HCT116 (cell line): ENCODE results near the gene RPL36A. TPM values are rescaled to one million over a fixed set of nuclear protein-coding genes. Genes with fewer than 3 reads are reported as not detected.

Source experiments
- ATAC-seq: fragments of 200-7000 bp; cut with Tn5 transposase; 2 replicates; pipeline ENCODE4 v1.9.1; 2020; ENCODE audit warnings: mild to moderate bottlenecking, moderate library complexity
- BruUV-seq: library from RNA; stranded (reverse); fragments of 400-500 nt; replicated peaks from 2 replicates; lab custom pipeline; 2021; lab: Mats Ljungman, UMichigan
- CTCF ChIA-PET: fragments of 300-600 bp; sonication (Branson Sonifier 250); formaldehyde crosslinking; loops from one replicate; lab custom pipeline; 2021; ENCODE audit warnings: antibody characterized with exemption; lab: Charles Lee
- POLR2A ChIA-PET: fragments of 300-600, 350-600 bp; sonication (Branson Sonifier 250); formaldehyde crosslinking; loops from one replicate; lab custom pipeline; 2021; ENCODE audit warnings: antibody characterized with exemption; lab: Charles Lee
- RAD21 ChIA-PET, 2 experiments: fragments of 300-600 bp; sonication (Branson Sonifier 250); formaldehyde crosslinking; loops; one replicate each; lab custom pipeline; 2023; ENCODE audit warnings: low total read pairs in 2 of 2; ENCODE audit not compliant: uncharacterized antibody in 2 of 2, unreplicated experiment in 2 of 2, low non-redundant PET in 1 of 2; lab: Charles Lee
- DNase-seq: peaks from one replicate; pipeline ENCODE4 v3.0.0-alpha.2; 2010; ENCODE audit warnings: low read depth, low spot score
- H2AFZ ChIP-seq: fragments of 200-600 bp; shearing (Covaris generic), sonication (generic); 2 replicates; pipeline ENCODE4 v1.6.1; 2017; ENCODE audit warnings: low read depth, mixed run types, mixed read lengths, antibody characterized with exemption, low read length; ENCODE audit not compliant: poor library complexity, severe bottlenecking
- H3K27ac ChIP-seq: 2 replicates; pipeline ENCODE4 v1.5.1; 2012; ENCODE audit warnings: low read depth, low read length
- H3K27me3 ChIP-seq: fragments of 200-600 bp; sonication (generic); 2 replicates; pipeline ENCODE4 v1.6.1; 2016; ENCODE audit warnings: mixed run types, low read length, mixed read lengths; ENCODE audit not compliant: insufficient read depth
- H3K36me3 ChIP-seq, 2 experiments: fragments of 200-500 bp in 1 of 2; fragments of 200-600 bp in 1 of 2; sonication (Bioruptor generic) in 1 of 2; sonication (generic) in 1 of 2; 2 replicates each; pipeline versions ENCODE4 v1.5.1 to v1.6.1; 2014 to 2016; ENCODE audit warnings: low read length in 2 of 2, inconsistent platforms in 1 of 2, mixed read lengths in 1 of 2, mixed run types in 1 of 2; ENCODE audit not compliant: insufficient read depth in 2 of 2, control insufficient read depth in 1 of 2
- H3K4me1 ChIP-seq, 2 experiments: fragments of 200-600 bp in 1 of 2; sonication (generic) in 1 of 2; 2 replicates each; pipeline versions ENCODE4 v1.5.1 to v1.6.1; 2012 to 2017; ENCODE audit warnings: low read length in 2 of 2, inconsistent platforms in 1 of 2, mild to moderate bottlenecking in 1 of 2, mixed read lengths in 1 of 2, mixed run types in 1 of 2, moderate library complexity in 1 of 2; ENCODE audit not compliant: insufficient read depth in 2 of 2, control insufficient read depth in 1 of 2
- H3K4me2 ChIP-seq: fragments of 200-600 bp; sonication (generic); 2 replicates; pipeline ENCODE4 v1.6.1; 2017; ENCODE audit warnings: mixed run types, low read length, mixed read lengths
- H3K4me3 ChIP-seq, 2 experiments: fragments of 200-600 bp in 1 of 2; sonication (generic) in 1 of 2; replicated peaks in 1 of 2; 2 replicates each; pipeline ENCODE4 v1.5.1; 2011 to 2016; ENCODE audit warnings: low read length in 2 of 2, control low read depth in 1 of 2, low read depth in 1 of 2, mild to moderate bottlenecking in 1 of 2, mixed read lengths in 1 of 2, mixed run types in 1 of 2
- H3K79me2 ChIP-seq: fragments of 200-600 bp; sonication (generic); 2 replicates; pipeline ENCODE4 v1.6.1; 2017; ENCODE audit warnings: mild to moderate bottlenecking, mixed run types, low read length, moderate library complexity, mixed read lengths; ENCODE audit not compliant: insufficient read depth
- H3K9ac ChIP-seq: fragments of 200-600 bp; sonication (generic); 2 replicates; pipeline ENCODE4 v1.6.1; 2016; ENCODE audit warnings: low read length, mixed read lengths
- H3K9me2 ChIP-seq: fragments of 200-600 bp; sonication (generic), shearing (Covaris generic); 2 replicates; pipeline ENCODE4 v1.6.1; 2017; ENCODE audit warnings: mixed run types, mild to moderate bottlenecking, moderate library complexity; ENCODE audit not compliant: insufficient read depth
- H3K9me3 ChIP-seq, 2 experiments: fragments of 200-500 bp in 1 of 2; fragments of 200-600 bp in 1 of 2; sonication (Bioruptor generic) in 1 of 2; sonication (generic) in 1 of 2; 2 replicates each; pipeline ENCODE4 v1.6.1; 2014 to 2017; ENCODE audit warnings: low read length in 2 of 2, mixed read lengths in 2 of 2, inconsistent platforms in 1 of 2, low read depth in 1 of 2, mild to moderate bottlenecking in 1 of 2, mixed run types in 1 of 2, moderate library complexity in 1 of 2; ENCODE audit not compliant: control insufficient read depth in 1 of 2, insufficient read depth in 1 of 2
- H4K20me1 ChIP-seq: fragments of 200-600 bp; sonication (generic), shearing (Covaris generic); 2 replicates; pipeline ENCODE4 v1.6.1; 2017; ENCODE audit warnings: mixed run types, mild to moderate bottlenecking, moderate library complexity; ENCODE audit not compliant: insufficient read depth
- FOSL1 ChIP-seq: IDR thresholded peaks from 2 replicates; pipeline ENCODE4 v1.6.1; 2012; ENCODE audit warnings: low read depth
- REST ChIP-seq: IDR thresholded peaks from 2 replicates; pipeline ENCODE4 v1.6.1; 2012; ENCODE audit warnings: low read depth
- SIN3A ChIP-seq: IDR thresholded peaks from 2 replicates; pipeline ENCODE4 v1.6.1; 2012; ENCODE audit warnings: low read depth
- intact Hi-C: fragments of 100-400 bp; cut with micrococcal nuclease; formaldehyde crosslinking; loops from 2 replicates; pipeline ENCODE4 v1.10.0; 2022
- total RNA-seq: library from RNA; stranded (reverse); gene quantifications from one replicate; pipeline ENCODE4 v1.2.1, GENCODE V29; 2021; ENCODE audit not compliant: unreplicated experiment
- TF ChIP-seq, protein P1 (sequence below): IDR thresholded peaks from 2 replicates; pipeline ENCODE4 v1.6.1; 2011; ENCODE audit warnings: mild to moderate bottlenecking, low read length, moderate library complexity; ENCODE audit not compliant: insufficient replicate concordance; ENCODE audit errors: extremely low read depth

Gene RPL36A
- total RNA-seq, 1 experiment from 2014 or later: 360 TPM

GRCh38 chrX:101360390-101360789 is 30.4 kb upstream of the RPL36A start:
- no peak for ATAC-seq
- ChIA-PET POLR2A (no interaction called here), RAD21 (no interaction called here), CTCF (no interaction called here)
- no TSS peak for BruUV-seq
- H3K4me1 ChIP-seq: peaks cover 0 to 3% of the 10 kb centered on the region in 2 experiments; a peak in 1 of 4 replicates
- no peaks in the 10 kb centered on the region for H3K79me2 ChIP-seq
- intact Hi-C loops: no loop called here
- H2AFZ ChIP-seq: no peak overlapping the region
- H3K9me2 ChIP-seq: no peaks in the 10 kb centered on the region
- no peak overlapping the region for H3K4me2 ChIP-seq
- TF ChIP-seq FOSL1 (no peak), REST (no peak), SIN3A (no peak)
- TF ChIP-seq, protein P1, sequence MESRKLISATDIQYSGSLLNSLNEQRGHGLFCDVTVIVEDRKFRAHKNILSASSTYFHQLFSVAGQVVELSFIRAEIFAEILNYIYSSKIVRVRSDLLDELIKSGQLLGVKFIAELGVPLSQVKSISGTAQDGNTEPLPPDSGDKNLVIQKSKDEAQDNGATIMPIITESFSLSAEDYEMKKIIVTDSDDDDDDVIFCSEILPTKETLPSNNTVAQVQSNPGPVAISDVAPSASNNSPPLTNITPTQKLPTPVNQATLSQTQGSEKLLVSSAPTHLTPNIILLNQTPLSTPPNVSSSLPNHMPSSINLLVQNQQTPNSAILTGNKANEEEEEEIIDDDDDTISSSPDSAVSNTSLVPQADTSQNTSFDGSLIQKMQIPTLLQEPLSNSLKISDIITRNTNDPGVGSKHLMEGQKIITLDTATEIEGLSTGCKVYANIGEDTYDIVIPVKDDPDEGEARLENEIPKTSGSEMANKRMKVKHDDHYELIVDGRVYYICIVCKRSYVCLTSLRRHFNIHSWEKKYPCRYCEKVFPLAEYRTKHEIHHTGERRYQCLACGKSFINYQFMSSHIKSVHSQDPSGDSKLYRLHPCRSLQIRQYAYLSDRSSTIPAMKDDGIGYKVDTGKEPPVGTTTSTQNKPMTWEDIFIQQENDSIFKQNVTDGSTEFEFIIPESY: no peak
- H3K27ac ChIP-seq: no peak overlapping the region
- H3K9ac ChIP-seq: no peak overlapping the region
- no peak overlapping the region for H3K4me3 ChIP-seq
- H3K27me3 ChIP-seq: no peaks in the 10 kb centered on the region
- no peaks in the 10 kb centered on the region for H3K9me3 ChIP-seq
- no peak for DNase-seq
- no peaks in the 10 kb centered on the region for H4K20me1 ChIP-seq
- H3K36me3 ChIP-seq: no peaks in the 10 kb centered on the region
